ENCODE measurements around the gene APOL4.
A peak's percentile ranks its signal among the peaks of the same experiment; 100 is the strongest.
"Not testable (repeated sequence)": the region's sequence is repeated elsewhere in the genome, so short reads cannot be mapped to it uniquely, and the experiment has no call there.

Gene APOL4

DNA sequence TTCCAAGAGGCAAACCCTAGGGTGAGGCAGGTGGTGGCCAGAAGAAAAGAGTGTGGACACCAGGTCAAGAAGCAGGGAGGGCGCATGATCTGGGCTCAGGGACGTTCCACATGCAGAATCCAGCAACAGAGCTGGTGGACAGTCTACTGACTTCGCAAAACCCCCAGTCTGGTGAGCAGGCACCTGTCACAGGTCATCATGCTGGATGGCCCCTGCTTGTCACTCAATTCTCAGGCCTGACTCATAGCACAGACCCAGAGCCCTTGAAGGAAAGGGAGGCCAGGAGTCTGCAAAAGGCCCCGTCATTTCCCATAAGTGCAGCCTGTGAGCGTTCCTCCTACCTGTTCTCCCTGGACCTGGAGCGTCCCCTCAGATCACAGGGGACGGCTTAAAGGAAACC lies 18.2 kb downstream of the APOL4 start:
- no peak for DNase-seq (ENCODE audit: low read depth in 3 of 3)

DNA sequence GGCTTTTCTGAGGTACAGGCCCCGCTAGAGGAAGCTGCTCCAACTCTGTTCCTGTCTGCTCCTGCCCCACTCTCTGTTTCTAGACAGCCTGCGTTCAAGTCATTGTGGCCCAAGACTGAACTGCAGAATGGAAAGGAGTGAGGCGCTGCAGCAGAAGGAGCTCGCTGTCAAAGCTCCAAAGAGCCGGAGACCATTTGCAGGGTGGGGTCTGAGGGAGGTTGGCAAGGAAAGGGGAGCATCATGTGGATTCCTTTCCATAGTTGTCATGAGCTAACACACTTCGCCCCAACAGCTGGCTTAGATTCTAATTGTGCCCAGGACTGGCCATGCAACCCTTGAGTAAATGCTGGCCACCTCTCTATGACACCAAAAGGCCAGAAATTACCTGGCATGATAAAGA lies 18.8 kb downstream of the APOL4 start:
- no peak for DNase-seq (ENCODE audit: low read depth in 3 of 3)

DNA sequence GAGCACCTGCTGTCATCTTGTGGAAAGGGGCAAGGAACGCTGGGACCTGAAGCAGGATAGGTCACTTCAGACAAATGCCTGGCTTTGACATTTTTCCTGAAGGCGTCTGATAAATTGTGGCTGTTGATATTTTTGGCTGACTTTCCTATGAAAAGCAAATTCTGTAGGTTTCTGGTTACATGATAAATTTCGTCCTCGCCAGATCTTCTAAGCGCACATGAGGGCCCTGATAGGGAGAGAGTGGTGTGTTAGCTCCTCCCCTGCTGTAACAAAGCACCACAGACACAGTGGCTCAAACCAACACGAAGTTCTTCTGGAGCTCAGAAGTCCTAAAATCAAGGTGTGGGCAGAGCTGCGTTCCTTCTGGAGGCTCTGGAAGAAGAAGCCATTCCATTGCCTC lies 19.6 kb downstream of the APOL4 start:
- no peak for DNase-seq (ENCODE audit: low read depth in 3 of 3)

DNA sequence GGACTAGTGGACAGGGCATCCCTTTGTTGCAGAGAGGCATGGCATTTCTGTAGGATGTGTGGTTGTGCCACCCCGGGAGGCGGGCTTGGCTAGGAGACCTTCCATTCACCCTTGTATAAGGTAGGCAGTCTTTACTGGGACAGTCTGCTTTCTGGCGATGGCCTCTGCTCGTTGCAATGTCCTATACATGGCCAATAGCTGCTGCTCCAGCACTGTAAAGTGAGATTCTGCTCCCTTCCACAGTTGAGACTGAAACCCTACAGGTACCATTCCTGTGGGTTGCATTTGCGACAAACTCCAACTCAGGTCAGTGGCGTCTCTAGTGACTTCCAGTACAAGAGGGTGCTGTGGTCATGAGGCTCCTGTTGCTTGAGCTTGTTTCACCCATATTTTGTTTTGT lies 20.7 kb downstream of the APOL4 start:
- DNase-seq (ENCODE audit: low read depth in 3 of 3): no peak

DNA sequence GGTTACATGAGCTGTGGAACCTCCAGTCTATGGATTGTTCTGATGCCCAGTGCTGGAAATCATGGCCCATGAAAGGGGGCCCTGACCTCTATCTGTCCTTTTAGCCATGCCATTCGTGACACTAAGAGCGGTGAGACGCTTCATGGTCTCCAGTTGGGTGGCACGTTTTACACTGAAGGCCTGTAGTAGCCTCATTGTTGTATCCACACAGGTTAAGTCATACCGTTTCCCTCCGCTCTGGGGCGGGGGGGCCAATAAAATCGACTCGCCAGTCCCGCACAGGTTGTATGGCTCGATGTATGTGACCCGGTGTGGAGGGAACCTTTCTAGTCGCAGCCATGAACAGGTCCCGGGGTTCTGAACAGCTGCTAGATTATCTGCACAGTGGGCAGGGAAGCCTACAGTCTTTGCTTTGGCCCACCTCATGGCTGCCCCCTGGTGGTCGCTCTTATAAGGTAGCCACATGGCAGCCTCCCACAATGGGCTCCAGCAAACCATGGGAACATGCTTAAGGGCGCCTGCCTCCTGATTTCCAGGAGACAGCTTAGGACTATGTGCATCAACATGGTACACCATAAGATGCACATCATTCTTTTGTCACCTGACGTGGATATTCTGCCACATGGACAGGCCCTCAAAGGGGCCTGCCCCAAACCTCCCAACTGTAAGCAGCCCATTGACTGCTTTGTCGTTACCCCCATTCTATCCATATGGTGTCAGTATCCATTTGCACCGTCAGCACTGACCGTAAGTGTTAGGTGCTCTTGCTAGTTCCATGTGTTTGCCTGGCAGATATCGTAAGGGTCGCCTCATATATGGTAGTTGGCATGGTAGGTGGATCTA lies 21.4 kb downstream of the APOL4 start:
- peak; percentile 73 to 80 (median 79) for DNase-seq (ENCODE audit: low read depth in 3 of 3)

DNA sequence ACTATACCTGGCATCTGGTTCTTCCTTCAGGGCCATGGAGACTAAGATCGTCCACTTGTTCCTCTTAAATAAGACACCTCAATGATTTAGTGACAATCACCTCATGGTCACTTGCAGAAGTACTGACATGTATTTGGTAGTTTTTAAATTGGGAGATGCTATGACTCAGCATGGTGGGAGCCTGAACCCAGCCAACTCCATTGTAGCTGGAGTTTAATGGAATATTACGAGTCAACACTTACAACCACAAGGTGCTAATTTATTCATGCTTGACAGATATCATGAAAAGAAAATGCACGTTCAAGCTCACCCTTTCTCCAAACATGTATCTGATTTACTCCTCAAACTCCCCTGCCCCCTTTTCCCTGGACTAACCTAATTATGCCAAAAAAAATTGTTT lies 24.4 kb downstream of the APOL4 start:
- DNase-seq (ENCODE audit: low read depth in 3 of 3): no peak

DNA sequence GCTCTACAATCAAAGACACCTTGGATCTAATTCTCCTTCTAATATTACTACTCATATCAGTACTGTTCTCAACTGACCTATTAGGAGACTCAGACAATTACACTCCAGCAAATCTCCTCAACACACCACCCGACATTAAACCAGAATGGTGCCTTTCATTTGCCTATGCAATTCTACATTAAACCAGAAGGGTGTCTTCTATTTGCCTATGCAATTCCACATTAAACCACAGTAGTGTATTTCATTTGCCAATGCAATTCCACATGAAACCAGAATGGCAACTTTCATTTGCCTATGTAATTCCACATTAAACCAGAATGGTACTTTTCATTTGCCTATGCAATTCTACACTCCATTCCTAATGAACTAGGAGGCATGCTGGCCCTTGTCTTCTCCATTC lies 25.7 kb downstream of the APOL4 start:
- DNase-seq (ENCODE audit: low read depth in 3 of 3): no peak

DNA sequence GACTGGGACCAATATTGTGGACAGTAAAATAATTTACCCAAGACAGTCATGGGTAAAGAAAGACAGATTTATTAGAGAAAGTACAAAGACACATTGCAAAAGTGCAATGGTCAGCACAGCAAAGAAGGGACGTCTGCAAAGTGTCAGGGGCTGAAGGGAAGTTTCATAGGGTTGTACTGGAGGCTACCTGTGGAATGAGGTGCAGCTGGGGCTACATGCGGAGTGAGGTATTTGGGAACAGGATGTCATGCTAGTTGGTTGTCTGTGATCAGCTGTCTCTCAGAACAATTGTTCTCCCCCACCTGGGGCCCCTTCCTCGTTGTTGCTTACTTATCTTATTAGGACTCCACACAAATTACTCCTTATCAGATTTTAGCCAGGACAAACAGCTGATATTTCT lies 29.7 kb downstream of the APOL4 start:
- no peak for DNase-seq (ENCODE audit: low read depth in 3 of 3)

DNA sequence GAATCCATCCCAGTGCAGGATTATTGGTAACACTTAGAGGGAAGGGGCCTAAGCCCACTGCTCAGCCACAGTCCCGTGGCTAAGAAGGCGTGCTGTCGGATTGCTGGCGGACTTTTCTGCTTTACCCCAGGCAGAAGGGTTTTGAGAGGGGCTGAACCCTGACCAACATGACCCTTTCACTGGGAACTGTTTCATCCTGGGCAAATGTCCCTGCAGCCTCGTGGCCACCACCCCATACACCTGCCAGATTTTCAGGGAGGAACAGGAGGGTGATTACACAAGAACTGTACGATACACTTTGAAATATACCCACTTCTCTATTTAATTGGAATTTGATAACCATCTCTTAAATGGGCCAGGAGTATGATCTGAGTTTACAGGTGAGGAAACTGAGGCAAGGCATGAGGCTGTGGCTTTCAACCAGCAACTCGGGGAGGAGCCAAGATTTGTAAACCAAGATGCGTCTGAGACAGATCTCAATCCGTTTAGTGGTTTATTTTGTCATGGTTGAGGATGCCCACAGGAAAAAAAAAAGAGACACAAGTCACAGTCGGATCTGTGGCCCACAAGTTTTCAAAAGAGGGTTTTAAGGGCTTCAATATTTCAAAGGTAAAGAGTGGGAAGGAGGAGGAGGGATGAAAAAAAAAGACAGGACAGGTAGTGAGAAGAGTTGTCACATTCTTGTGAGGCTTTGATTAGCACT lies 34.9 kb downstream of the APOL4 start:
- no peak for DNase-seq (ENCODE audit: low read depth in 3 of 3)

DNA sequence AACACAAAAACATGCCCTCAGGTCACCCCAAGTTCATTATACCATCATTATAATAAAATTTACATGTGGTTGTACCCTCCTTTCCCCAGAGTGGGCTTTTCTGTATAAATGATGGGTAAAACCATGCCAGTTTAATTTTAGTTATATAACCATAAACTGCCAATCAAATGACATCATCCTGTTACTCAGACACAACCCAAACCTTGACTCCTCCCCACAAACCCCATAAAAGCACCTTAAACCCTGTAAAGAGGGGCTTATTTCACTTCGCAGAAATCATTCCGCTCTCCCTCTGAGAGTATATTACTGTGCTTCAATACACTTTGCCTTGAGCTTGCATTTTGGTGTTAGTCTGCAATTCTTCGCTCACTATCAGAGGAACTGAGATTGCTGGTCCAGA lies 35.5 kb downstream of the APOL4 start:
- no peak for DNase-seq (ENCODE audit: low read depth in 3 of 3)

DNA sequence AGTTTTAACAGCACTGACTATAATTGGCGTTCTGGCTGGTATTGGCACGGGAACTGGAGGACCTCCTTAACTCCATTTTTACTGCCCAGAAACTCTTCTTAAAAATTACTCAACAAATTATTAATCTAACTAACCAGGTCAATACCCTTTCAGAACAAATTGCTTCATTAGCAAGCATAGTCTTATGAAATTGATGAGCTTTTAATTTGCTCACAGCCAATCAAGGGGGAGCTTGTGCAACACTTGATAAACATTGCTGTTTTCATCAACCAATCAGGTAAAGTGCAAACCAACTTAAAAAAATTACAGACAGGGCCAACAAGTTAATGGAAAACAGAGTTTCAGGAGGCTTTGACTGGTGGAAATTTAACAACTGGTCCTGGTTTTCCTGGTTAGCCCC lies 36.5 kb downstream of the APOL4 start:
- DNase-seq (ENCODE audit: low read depth in 3 of 3): no peak

DNA sequence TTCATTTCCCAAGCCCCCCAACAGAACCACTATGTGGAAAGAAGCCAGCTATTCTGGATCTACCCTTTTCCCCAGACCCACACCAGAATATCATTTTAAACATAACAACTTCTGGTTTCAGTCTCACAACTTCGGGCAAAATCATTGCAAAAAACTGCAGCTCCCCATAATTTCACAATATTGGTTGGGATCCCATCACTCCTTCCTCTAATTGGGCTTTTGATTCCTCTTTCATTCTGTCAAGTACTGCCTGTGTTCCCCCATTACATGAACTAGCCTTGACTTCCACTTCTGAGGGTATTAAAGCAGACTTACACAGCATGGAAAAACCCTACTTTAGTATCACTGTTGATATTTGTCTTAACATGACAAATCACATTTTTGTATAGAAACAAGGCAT lies 37.0 kb downstream of the APOL4 start:
- no peak for DNase-seq (ENCODE audit: low read depth in 3 of 3)

DNA sequence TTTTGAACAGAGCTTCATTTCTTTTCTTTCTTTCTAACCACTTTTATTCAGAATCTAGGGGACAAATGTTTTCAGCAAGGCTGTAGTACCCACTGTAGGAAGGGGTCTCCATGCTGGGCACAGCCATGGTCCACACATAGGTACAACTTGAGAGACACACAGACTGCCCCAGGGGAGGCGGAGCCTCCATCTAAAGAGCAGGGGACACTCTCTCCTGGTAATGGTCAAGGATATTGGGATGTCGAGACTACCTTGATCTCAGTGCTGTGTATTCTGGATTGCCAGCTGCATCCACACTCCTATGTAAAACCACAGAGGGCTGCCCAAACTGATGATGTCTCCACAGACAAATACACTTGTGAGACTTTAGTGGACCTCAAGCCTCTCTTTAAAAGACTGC lies 38.1 kb downstream of the APOL4 start:
- DNase-seq (ENCODE audit: low read depth in 3 of 3): no peak

DNA sequence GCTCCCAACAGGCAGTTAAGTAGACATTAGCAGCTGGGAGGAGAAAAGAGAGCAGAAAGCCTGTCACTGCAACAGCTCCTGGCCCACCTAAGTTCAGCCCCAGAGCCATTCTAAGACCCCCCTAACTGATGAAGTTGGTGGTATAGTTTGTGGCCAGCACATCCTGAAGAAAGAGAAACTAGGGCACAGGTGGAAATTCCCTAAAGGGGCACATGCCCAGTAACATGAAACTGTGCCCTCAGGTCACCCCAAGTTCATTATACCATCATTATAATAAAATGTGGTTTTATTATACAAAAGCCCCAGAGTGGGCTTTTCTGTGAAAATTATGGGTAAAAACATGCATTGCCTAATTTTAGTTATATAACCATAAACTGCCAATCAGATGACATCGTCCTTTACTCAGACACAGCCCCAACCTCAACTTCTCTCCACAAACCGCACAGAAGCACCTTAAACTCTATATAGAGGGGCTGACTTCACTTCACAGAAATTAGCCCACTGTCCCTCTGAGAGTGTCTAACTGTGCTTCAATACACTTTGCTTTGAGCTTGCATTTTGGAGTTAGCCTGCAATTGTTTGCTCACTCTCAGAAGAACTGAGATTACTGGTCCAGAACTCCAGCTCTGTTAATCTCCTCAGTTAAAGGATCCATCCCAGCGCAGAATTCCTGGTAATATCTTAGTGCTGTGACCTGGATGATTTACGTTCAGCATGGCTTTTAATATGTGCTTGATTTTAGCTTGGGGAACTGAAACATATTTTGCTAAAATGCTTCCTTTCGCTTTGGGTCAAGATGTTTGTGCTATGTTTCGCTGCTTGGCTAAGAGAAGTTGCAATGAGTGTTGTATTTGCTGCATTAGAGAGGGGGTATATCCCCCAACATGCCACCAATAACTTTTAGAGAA lies 39.2 kb downstream of the APOL4 start:
- no peak for DNase-seq (ENCODE audit: low read depth in 3 of 3)

DNA sequence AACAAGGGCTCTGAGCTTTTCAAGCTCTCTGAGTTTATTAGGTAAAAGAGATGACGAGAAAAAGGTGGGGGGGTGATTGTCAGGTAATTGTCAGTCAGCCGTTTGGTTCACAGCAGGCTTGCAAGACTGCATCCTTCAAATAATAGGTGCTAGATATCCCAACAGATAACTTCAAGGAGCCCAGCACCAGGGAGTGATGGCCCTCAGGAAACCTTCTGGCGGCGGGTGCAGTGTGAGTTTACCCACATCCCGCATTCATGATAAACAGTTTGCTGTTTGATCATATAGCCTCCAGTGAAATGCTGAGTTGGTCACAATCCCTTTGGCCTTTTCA lies 39.8 kb downstream of the APOL4 start:
- DNase-seq (ENCODE audit: low read depth in 3 of 3): not testable (repeated sequence)

DNA sequence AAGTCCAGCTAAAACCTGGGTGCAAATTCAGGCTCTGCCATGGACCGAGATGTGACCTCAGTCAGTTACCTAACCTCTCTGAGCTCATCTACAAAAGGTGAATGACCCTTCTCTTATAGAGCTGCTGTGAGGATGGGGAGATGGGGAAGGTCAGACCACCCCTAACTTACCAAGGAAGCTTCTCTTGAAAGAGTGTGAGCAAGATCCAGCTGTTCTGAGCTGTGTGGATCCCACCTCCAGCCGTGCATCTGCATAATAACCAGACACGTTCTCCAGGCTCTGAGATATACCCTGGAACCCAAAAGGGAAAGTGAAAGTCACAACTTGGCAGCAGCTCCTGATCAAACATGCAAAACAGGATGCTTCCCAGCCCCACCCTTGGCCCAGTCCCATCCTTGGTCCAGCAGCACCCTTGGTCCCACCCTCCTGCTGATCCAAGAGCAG lies 41.1 kb downstream of the APOL4 start, which contains the start of gene APOL3:
TSS of gene APOL3 (minus strand) at position 257 of the 444 bp plus-strand sequence. CDS start 11,700 bp downstream, outside the sequence.
- peak in 2 of 3 experiments; percentile 22 to 24 for DNase-seq (ENCODE audit: low read depth in 3 of 3)

DNA sequence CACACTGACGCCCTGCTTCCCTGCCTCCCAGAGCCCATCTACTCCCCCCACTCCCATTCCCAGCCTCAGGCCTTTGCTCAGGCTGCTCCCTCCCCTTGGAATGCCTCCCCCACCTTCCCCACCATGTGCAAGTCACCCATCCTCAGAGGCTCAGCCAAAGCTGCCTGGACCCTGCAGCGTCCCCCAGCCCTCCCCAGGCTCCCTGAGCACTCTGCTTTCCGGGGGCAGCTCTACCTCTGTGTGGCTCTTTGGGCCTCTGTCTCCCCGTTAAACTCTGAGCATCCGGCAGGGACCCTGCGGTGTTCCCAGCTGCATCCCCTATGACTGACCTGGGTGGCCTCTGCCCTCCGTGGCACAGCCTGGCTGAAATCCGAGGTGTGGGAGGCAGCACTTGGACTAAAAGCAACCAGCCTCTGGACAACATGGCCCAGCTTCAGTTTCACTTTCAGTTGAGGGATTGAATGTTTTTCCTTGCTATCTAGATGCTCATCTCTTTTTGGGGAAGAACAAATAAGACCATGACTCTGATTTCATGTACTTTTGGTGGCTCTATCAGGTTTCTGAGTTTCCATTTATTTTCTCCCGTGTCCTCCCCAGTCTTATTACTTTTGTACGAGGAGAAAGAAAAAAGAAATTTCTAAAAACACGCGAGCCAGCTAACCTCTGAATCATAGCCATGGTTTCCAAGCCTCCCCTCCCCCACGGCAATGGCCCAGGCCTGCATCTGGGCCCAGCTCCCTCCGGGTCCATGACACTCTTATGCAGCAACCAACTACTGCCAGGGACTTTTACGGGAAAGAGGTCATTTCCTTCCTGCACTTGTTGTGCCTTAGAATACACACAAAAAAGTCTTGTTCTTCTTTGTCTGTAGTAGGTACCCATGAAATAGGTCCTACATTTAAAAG lies 44.8 kb downstream of the APOL4 start:
- peak; percentile 55 to 60 (median 56) for DNase-seq (ENCODE audit: low read depth in 3 of 3)

DNA sequence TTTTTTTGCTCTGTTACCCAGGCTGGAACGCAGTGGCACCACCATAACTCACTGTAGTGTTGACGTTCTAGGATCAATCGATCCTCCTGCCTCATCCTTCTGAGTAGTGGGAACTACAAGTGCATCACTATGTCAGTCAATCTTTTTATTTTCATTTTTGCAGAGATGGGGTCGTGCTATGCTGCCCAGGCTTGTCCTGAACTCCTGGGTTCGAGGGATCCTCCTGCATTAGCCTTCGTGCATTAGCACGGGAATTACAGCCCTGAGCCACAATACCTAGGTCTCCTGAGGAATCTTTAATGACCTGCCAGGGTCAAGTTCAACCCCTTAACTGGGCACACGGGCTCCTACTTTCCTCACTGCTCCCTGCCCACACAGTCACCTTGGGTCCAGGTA lies 45.5 kb downstream of the APOL4 start:
- DNase-seq (ENCODE audit: low read depth in 3 of 3): no peak

DNA sequence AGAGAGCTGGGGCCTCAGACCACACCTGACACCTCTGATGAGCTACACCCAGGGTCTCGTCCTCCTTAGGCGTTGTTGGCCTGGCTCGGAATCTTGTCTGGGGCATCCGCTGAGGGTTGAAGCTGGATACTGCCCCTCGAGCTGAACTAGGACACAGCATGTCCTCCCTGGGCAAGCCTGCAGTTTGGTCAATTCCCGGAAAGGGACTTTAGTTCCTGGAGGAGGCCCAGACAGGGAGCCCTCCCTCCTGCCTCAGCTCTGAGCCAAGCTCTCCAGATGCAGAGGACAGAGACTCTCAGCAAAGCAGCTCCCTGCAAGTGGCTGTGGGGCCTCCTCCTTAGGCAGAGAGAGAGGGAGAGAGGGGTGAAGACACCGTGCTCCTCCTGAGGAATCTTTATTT lies 45.9 kb downstream of the APOL4 start:
- DNase-seq (ENCODE audit: low read depth in 3 of 3): no peak

DNA sequence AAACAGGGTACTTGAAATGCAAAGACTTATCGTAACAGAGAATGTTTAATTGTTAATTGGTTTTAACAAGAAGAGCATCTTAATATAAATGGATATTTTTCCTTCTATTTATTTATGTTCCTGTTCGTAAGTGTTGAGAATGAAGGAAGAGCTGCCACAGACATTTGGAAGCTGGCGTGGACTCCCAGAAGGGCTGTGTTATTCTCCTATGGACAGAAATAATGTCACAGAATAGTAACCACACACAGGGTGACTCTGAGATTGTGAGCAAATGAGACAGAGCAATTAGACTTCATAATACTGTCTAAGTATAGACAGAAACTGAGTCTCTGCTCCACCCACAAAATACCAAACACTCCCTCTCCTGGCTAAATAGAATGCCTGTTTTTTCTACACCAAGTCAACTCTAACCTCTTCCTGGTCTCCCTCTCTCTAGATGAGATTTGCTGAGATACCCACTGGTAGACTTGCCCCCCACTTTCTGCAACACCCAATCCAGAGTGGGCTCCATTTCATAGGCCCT lies 47.1 kb downstream of the APOL4 start:
- no peak for DNase-seq (ENCODE audit: low read depth in 3 of 3)

Data from stimulated activated CD4-positive, alpha-beta T cell treated with anti-CD3 and anti-CD28 coated beads, TNF-alpha, amount 100 ng/mL, for 4 hours (primary cell).